Measurements from ENCODE around the gene CCDC185.
"Not testable (repeated sequence)": the region's sequence is repeated elsewhere in the genome, so short reads cannot be mapped to it uniquely, and the experiment has no call there.

- TF ChIP-seq EZH2 (IDR thresholded peaks at IDR 0.05; ENCODE audit: borderline replicate concordance, low read length); CTCF (IDR thresholded peaks at IDR 0.05; ENCODE audit: low read length): not testable (repeated sequence)
Observed at GRCh38 chr1:223399393-223399792, 6.2 kb downstream of the CCDC185 start.

Measured in OCI-LY1 (cell line).